B cell (primary cell): Measurements from ENCODE around the gene EPB41L1. TPM values are rescaled to one million over a fixed set of nuclear protein-coding genes. Genes with fewer than 3 reads are reported as not detected.

ENCODE experiments used
- ATAC-seq: fragments of 200-7000 bp; cut with Tn5 transposase; one replicate; pipeline ENCODE4 v1.10.0; 2021; ENCODE audit warnings: low read depth, mild to moderate bottlenecking, moderate number of reproducible peaks, moderate library complexity
- CTCF ChIA-PET: fragments of 350-600 bp; sonication (Branson Sonifier 250); formaldehyde crosslinking; loops from one replicate; lab custom pipeline; 2021; ENCODE audit warnings: antibody characterized with exemption, inconsistent platforms; lab: Charles Lee
- POLR2A ChIA-PET: fragments of 350-600 bp; sonication (Branson Sonifier 250); formaldehyde crosslinking; loops from one replicate; lab custom pipeline; 2021; ENCODE audit warnings: antibody characterized with exemption; lab: Charles Lee
- DNase-seq: peaks from one replicate; pipeline ENCODE4 v3.0.0; 2013
- H2AFZ ChIP-seq: 2 replicates; pipeline ENCODE4 v1.6.1; 2012; ENCODE audit warnings: mild to moderate bottlenecking, low read depth, low read length; ENCODE audit not compliant: insufficient read depth, poor library complexity, severe bottlenecking
- H3K27ac ChIP-seq, 2 donors: 1 replicate in 1 of 2; 2 replicates in 1 of 2; pipeline ENCODE4 v1.5.1; 2012 to 2013; ENCODE audit warnings: low read length in 2 of 2, mild to moderate bottlenecking in 2 of 2, moderate library complexity in 1 of 2
- H3K27me3 ChIP-seq, 4 experiments: fragments of 200-600 bp in 1 of 4; sonication (generic) in 1 of 4; replicated peaks in 1 of 4; 1 replicate in 2 of 4; 2 replicates in 2 of 4; pipeline versions ENCODE4 v1.6.1 to v1.7.0; 2013 to 2016; ENCODE audit warnings: low read length in 3 of 4, mild to moderate bottlenecking in 2 of 4, mixed read lengths in 1 of 4, moderate library complexity in 1 of 4; ENCODE audit not compliant: insufficient read depth in 4 of 4, control insufficient read depth in 3 of 4; ENCODE audit errors: control extremely low read depth in 1 of 4
- H3K36me3 ChIP-seq, 2 experiments: replicated peaks in 1 of 2; 1 replicate in 1 of 2; 2 replicates in 1 of 2; pipeline versions ENCODE4 v1.6.1 to v1.7.1; 2013; ENCODE audit warnings: low read length in 1 of 2; ENCODE audit not compliant: insufficient read depth in 2 of 2, control insufficient read depth in 1 of 2; ENCODE audit errors: control extremely low read depth in 1 of 2, extremely low read depth in 1 of 2
- H3K4me1 ChIP-seq, 2 donors: fragments of 200-600 bp in 1 of 2; sonication (generic) in 1 of 2; 1 replicate in 1 of 2; 2 replicates in 1 of 2; pipeline versions ENCODE4 v1.5.1 to v1.6.1; 2013 to 2017; ENCODE audit warnings: low read length in 2 of 2; ENCODE audit not compliant: control insufficient read depth in 2 of 2, insufficient read depth in 2 of 2
- H3K4me2 ChIP-seq: replicated peaks from 2 replicates; pipeline ENCODE3; 2012; ENCODE audit warnings: mild to moderate bottlenecking, low read depth, low read length; ENCODE audit not compliant: poor library complexity, severe bottlenecking
- H3K4me3 ChIP-seq, 5 experiments: fragments of 200-600 bp in 1 of 5; sonication (generic) in 1 of 5; 1 replicate in 3 of 5; 2 replicates in 2 of 5; pipeline versions ENCODE4 v1.5.1 to v1.7.0; 2011 to 2016; ENCODE audit warnings: low read length in 4 of 5, mild to moderate bottlenecking in 4 of 5, low read depth in 2 of 5, control low read depth in 1 of 5, moderate library complexity in 1 of 5; ENCODE audit not compliant: insufficient read depth in 1 of 5; ENCODE audit errors: control extremely low read depth in 1 of 5, extremely low read depth in 1 of 5
- H3K79me2 ChIP-seq: fragments of 200-600 bp; sonication (generic); one replicate; pipeline ENCODE4 v1.6.0; 2016; ENCODE audit warnings: low read length; ENCODE audit not compliant: control insufficient read depth, insufficient read depth
- H3K9ac ChIP-seq: fragments of 200-600 bp; sonication (generic); 2 replicates; pipeline ENCODE4 v1.6.1; 2017; ENCODE audit warnings: mild to moderate bottlenecking, low read length, moderate library complexity
- H3K9me3 ChIP-seq, 3 donors: one replicate each; pipeline versions ENCODE4 v1.6.1 to v1.7.1; 2013; ENCODE audit warnings: low read length in 2 of 3; ENCODE audit not compliant: control insufficient read depth in 2 of 3, insufficient read depth in 1 of 3; ENCODE audit errors: control extremely low read depth in 1 of 3
- H4K20me1 ChIP-seq: 2 replicates; pipeline ENCODE4 v1.6.0; 2012; ENCODE audit warnings: mild to moderate bottlenecking, low read length; ENCODE audit not compliant: insufficient read depth, control insufficient read depth, poor library complexity, severe bottlenecking
- H3K27ac Mint-ChIP-seq: one replicate; pipeline ENCODE4 v1.8.0; 2021; ENCODE audit warnings: mixed read lengths
- H3K27me3 Mint-ChIP-seq: one replicate; pipeline ENCODE4 v1.8.0; 2021; ENCODE audit warnings: mixed read lengths
- H3K4me1 Mint-ChIP-seq: one replicate; pipeline ENCODE4 v1.8.0; 2021; ENCODE audit warnings: mixed read lengths
- H3K4me3 Mint-ChIP-seq: one replicate; pipeline ENCODE4 v1.8.0; 2021; ENCODE audit warnings: mixed read lengths
- H3K9me3 Mint-ChIP-seq: one replicate; pipeline ENCODE4 v1.8.0; 2022; ENCODE audit warnings: mixed read lengths; ENCODE audit not compliant: insufficient read depth
- CTCF ChIP-seq: fragments of 200-600 bp; IDR thresholded peaks from one replicate; pipeline ENCODE4 v1.8.0; 2022; ENCODE audit warnings: antibody characterized with exemption, mild to moderate bottlenecking
- EZH2 ChIP-seq: IDR thresholded peaks from 2 replicates; pipeline ENCODE4 v1.6.1; 2012; ENCODE audit warnings: borderline replicate concordance, low read depth, mild to moderate bottlenecking, moderate library complexity, low read length; ENCODE audit not compliant: insufficient read depth, poor library complexity, severe bottlenecking
- WGBS: methylation state at CpG from one replicate; pipeline ENCODE4 v1.1.5; 2013; ENCODE audit warnings: missing lambda C conversion rate; ENCODE audit not compliant: insufficient coverage; 5-methylcytosine and 5-hydroxymethylcytosine counted together
- intact Hi-C: fragments of 100-400 bp; cut with micrococcal nuclease; formaldehyde crosslinking; loops from one replicate; pipeline ENCODE4 v1.10.0; 2022
- polyA plus RNA-seq: library from polyadenylated mRNA; depleted of rRNA; stranded (reverse); fragments of >200 nt; gene quantifications from 2 replicates; pipeline ENCODE4 v1.2.3, GENCODE V29; 2012
- total RNA-seq, 2 donors: library from RNA; stranded (reverse); fragments of 120-200 nt in 1 of 2; gene quantifications; 1 replicate in 1 of 2; 2 replicates in 1 of 2; pipeline versions ENCODE4 v1.2.3 to v1.2.4, GENCODE V29; 2013 to 2022

EPB41L1 gene
- total and polyA plus RNA-seq, 2 donors (not counting 1 experiment from before 2014, with no cell fraction given): 0.12 to 1.3 TPM

GRCh38 chr20:36279362-36279761, 124.8 kb downstream of the EPB41L1 start:
- Mint-ChIP-seq H3K9me3 (no peaks in the 10 kb centered on the region), H3K27me3 (peaks cover 33% of the 10 kb centered on the region), H3K27ac (no peak overlapping the region), H3K4me3 (no peak overlapping the region), H3K4me1 (no peaks in the 10 kb centered on the region)
- ATAC-seq (no peak), DNase-seq (no peak)
- Histone ChIP-seq H3K79me2 (no peaks in the 10 kb centered on the region), H3K36me3 (no peaks in the 10 kb centered on the region), H3K4me2 (no peak overlapping the region), H2AFZ (no peak overlapping the region), H3K27me3 (peaks cover 0 to 8% (median 0%) of the 10 kb centered on the region in 4 experiments), H3K27ac (no peak overlapping the region), H3K4me1 (no peaks in the 10 kb centered on the region), H3K9me3 (no peaks in the 10 kb centered on the region), H3K4me3 (no peak overlapping the region), H3K9ac (no peak overlapping the region), H4K20me1 (no peaks in the 10 kb centered on the region)
- CTCF ChIA-PET: no interaction called here
- 92% methylated on average over 4 of the region's 5 CpGs for WGBS
- TF ChIP-seq CTCF (no peak), EZH2 (no peak)
- POLR2A ChIA-PET: interaction anchor here (0.7 kb wide), 1 partner anchor 883 kb away, joined by 3 read pairs; no protein-coding TSS in a partner anchor
- intact Hi-C loops: no loop called here

DNA sequence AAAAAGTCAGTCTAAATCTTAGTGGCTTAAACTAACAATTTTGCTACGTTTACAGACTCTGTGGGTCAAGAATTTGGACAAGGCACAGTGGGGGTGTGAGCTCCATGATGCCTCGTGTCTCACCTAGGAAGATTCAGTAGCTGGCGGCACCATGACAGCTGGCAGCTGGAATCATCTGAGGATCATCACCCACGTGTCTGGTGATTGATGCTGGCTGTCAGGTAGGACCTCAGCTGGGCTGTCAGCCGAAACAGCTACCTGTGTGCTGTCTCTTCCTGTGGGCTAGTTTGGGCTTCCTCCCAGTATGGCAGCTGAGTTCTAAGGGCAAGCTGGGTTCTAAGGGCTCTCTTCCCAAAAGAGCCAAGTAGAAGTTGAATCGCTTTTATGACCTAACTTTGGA, 125.2 kb downstream of the EPB41L1 start:
- intact Hi-C loops: no loop called here
- Mint-ChIP-seq H3K27ac (no peak overlapping the region), H3K4me1 (no peaks in the 10 kb centered on the region), H3K9me3 (no peaks in the 10 kb centered on the region), H3K27me3 (peaks cover 35% of the 10 kb centered on the region), H3K4me3 (no peak overlapping the region)
- no peak overlapping the region for H3K4me3 ChIP-seq
- no peaks in the 10 kb centered on the region for H3K36me3 ChIP-seq
- no peak overlapping the region for H3K27ac ChIP-seq
- H3K9ac ChIP-seq: no peak overlapping the region
- no peak for TF ChIP-seq CTCF
- TF ChIP-seq EZH2: no peak
- no peak overlapping the region for H2AFZ ChIP-seq
- CTCF ChIA-PET: no interaction called here
- peaks cover 0 to 8% (median 0%) of the 10 kb centered on the region in 4 experiments for H3K27me3 ChIP-seq
- no peak for ATAC-seq
- POLR2A ChIA-PET: interaction anchor here (0.7 kb wide), 1 partner anchor 883 kb away, joined by 3 read pairs; no protein-coding TSS in a partner anchor
- no peak for DNase-seq
- no peaks in the 10 kb centered on the region for H3K79me2 ChIP-seq
- no peaks in the 10 kb centered on the region for H3K4me1 ChIP-seq
- whole genome bisulfite sequencing: 61% methylated on average over 5 of the region's 6 CpGs
- no peak overlapping the region for H3K4me2 ChIP-seq
- H3K9me3 ChIP-seq: no peaks in the 10 kb centered on the region
- no peaks in the 10 kb centered on the region for H4K20me1 ChIP-seq
